Measurements from ENCODE around the gene POLDIP3.

DNA sequence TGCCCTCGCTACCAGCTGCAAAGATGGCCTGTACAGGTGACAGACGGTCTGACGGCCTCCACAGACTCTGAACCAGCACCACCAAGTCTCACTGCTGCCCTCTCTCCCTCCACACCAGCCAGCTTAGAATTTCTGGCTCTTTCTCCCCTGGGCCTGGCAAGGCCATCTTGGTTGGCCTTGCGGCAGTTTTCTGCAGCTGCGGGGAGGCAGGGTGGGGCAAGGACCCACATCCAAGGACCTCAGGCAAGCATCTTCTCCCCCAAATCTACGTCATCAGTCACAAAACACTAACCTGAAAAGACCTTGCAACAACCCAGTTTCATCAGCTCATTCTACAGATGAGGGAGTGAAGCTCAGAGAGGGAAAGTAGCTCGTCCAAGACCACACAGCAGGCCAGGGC lies 11.7 kb upstream of the POLDIP3 start:
- TF ChIP-seq, protein P1, sequence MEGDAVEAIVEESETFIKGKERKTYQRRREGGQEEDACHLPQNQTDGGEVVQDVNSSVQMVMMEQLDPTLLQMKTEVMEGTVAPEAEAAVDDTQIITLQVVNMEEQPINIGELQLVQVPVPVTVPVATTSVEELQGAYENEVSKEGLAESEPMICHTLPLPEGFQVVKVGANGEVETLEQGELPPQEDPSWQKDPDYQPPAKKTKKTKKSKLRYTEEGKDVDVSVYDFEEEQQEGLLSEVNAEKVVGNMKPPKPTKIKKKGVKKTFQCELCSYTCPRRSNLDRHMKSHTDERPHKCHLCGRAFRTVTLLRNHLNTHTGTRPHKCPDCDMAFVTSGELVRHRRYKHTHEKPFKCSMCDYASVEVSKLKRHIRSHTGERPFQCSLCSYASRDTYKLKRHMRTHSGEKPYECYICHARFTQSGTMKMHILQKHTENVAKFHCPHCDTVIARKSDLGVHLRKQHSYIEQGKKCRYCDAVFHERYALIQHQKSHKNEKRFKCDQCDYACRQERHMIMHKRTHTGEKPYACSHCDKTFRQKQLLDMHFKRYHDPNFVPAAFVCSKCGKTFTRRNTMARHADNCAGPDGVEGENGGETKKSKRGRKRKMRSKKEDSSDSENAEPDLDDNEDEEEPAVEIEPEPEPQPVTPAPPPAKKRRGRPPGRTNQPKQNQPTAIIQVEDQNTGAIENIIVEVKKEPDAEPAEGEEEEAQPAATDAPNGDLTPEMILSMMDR (IDR thresholded peaks at IDR 0.05), result no peak
- TF ChIP-seq POLR2A (IDR thresholded peaks at IDR 0.05), result no peak
